Measurements from ENCODE around the gene DHRS3. TPM values are rescaled to one million over a fixed set of nuclear protein-coding genes. Genes with fewer than 3 reads are reported as not detected.
A peak's percentile ranks its signal among the peaks of the same experiment; 100 is the strongest.

Gene DHRS3
- total RNA-seq, 1 experiment from 2014 or later = 239 TPM

- peaks cover 19% of the 10 kb centered on the region for H3K36me3 Mint-ChIP-seq (ENCODE audit: insufficient read depth, unreplicated experiment)
- no peak overlapping the region for H3K27ac Mint-ChIP-seq (ENCODE audit: unreplicated experiment)
- H3K4me3 Mint-ChIP-seq (ENCODE audit: low read depth, unreplicated experiment) = no peak overlapping the region
- no peaks in the 10 kb centered on the region for H3K9me3 Mint-ChIP-seq (ENCODE audit: low read depth, unreplicated experiment)
- no peak for TF ChIP-seq CTCF (IDR thresholded peaks at IDR 0.05; ENCODE audit: unreplicated experiment)
- BruUV-seq (replicated peaks) = no TSS peak
- CTCF ChIA-PET = no interaction called here
- intact Hi-C loops (cut with micrococcal nuclease; ENCODE audit: unreplicated experiment) = no loop called here
- DNase-seq = no peak
- peaks cover 14% of the 10 kb centered on the region for H3K4me1 Mint-ChIP-seq (ENCODE audit: low read depth, unreplicated experiment)
- no peaks in the 10 kb centered on the region for H3K27me3 Mint-ChIP-seq (ENCODE audit: unreplicated experiment)
Observed at GRCh38 chr1:12554521-12555305, 63.3 kb downstream of the DHRS3 start.

GRCh38 chr1:12553963-12554362, 64.0 kb downstream of the DHRS3 start:
- peaks cover 27% of the 10 kb centered on the region for H3K36me3 Mint-ChIP-seq (ENCODE audit: insufficient read depth, unreplicated experiment)
- intact Hi-C loops (cut with micrococcal nuclease; ENCODE audit: unreplicated experiment) = no loop called here
- peaks cover 21% of the 10 kb centered on the region for H3K4me1 Mint-ChIP-seq (ENCODE audit: low read depth, unreplicated experiment)
- no TSS peak for BruUV-seq (replicated peaks)
- no peak for TF ChIP-seq CTCF (IDR thresholded peaks at IDR 0.05; ENCODE audit: unreplicated experiment)
- no peak overlapping the region for H3K27ac Mint-ChIP-seq (ENCODE audit: unreplicated experiment)
- H3K9me3 Mint-ChIP-seq (ENCODE audit: low read depth, unreplicated experiment) = no peaks in the 10 kb centered on the region
- no peak for DNase-seq
- CTCF ChIA-PET = no interaction called here
- H3K4me3 Mint-ChIP-seq (ENCODE audit: low read depth, unreplicated experiment) = no peak overlapping the region
- H3K27me3 Mint-ChIP-seq (ENCODE audit: unreplicated experiment) = no peaks in the 10 kb centered on the region

GRCh38 chr1:12552951-12553921, 64.8 kb downstream of the DHRS3 start:
- CTCF ChIA-PET = no interaction called here
- no peak for TF ChIP-seq CTCF (IDR thresholded peaks at IDR 0.05; ENCODE audit: unreplicated experiment)
- Mint-ChIP-seq H3K4me3 (ENCODE audit: low read depth, unreplicated experiment) (no peak overlapping the region), H3K27me3 (ENCODE audit: unreplicated experiment) (no peaks in the 10 kb centered on the region), H3K4me1 (ENCODE audit: low read depth, unreplicated experiment) (peaks cover 23% of the 10 kb centered on the region), H3K9me3 (ENCODE audit: low read depth, unreplicated experiment) (no peaks in the 10 kb centered on the region), H3K36me3 (ENCODE audit: insufficient read depth, unreplicated experiment) (peaks cover 27% of the 10 kb centered on the region), H3K27ac (ENCODE audit: unreplicated experiment) (peak overlapping the region; percentile 5)
- no TSS peak for BruUV-seq (replicated peaks)
- intact Hi-C loops (cut with micrococcal nuclease; ENCODE audit: unreplicated experiment) = no loop called here
- no peak for DNase-seq

- Mint-ChIP-seq H3K4me3 (ENCODE audit: low read depth, unreplicated experiment) (no peak overlapping the region), H3K4me1 (ENCODE audit: low read depth, unreplicated experiment) (peaks cover 23% of the 10 kb centered on the region), H3K9me3 (ENCODE audit: low read depth, unreplicated experiment) (no peaks in the 10 kb centered on the region), H3K36me3 (ENCODE audit: insufficient read depth, unreplicated experiment) (peaks cover 24% of the 10 kb centered on the region), H3K27ac (ENCODE audit: unreplicated experiment) (peak overlapping the region; percentile 5), H3K27me3 (ENCODE audit: unreplicated experiment) (no peaks in the 10 kb centered on the region)
- BruUV-seq (replicated peaks) = no TSS peak
- intact Hi-C loops (cut with micrococcal nuclease; ENCODE audit: unreplicated experiment) = no loop called here
- CTCF ChIA-PET = no interaction called here
- TF ChIP-seq CTCF (IDR thresholded peaks at IDR 0.05; ENCODE audit: unreplicated experiment) = no peak
- DNase-seq = no peak
Observed at GRCh38 chr1:12552111-12552888, 65.7 kb downstream of the DHRS3 start.
